ENCODE results near the gene PLXNA1.

GRCh38 chr3:126998728-126999127 is 15.8 kb downstream of the PLXNA1 start:
- no peak for TF ChIP-seq CTCF (IDR thresholded peaks at IDR 0.05)
- no peak for TF ChIP-seq REST (IDR thresholded peaks at IDR 0.05; ENCODE audit: insufficient read depth in 1 of 2, low read depth in 2 of 2, low read length in 1 of 2)
- no peak for TF ChIP-seq SIN3A (IDR thresholded peaks at IDR 0.05; ENCODE audit: borderline replicate concordance, insufficient read depth, low read depth, low read length)
- no peak for TF ChIP-seq TCF7L2 (IDR thresholded peaks at IDR 0.05; ENCODE audit: low read depth, low read length)
- TF ChIP-seq POLR2AphosphoS5 (IDR thresholded peaks at IDR 0.05; ENCODE audit: low read depth, low read length): no peak

Data from Panc1 (cell line).